Nucleus accumbens (tissue), 56 donors: ENCODE results near the gene EXPH5.

Experiments used
- DNase-seq, 56 donors: peaks; one replicate each; lab custom pipeline; 2025; lab: John Stamatoyannopoulos, UW

The EXPH5 gene

GRCh38 chr11:108474664-108475463 lies 118.7 kb downstream of the EXPH5 start:
- DNase-seq, result no peak

- no peak for DNase-seq
Observed at GRCh38 chr11:108472681-108473080, 120.9 kb downstream of the EXPH5 start.

- no peak for DNase-seq
Observed at GRCh38 chr11:108468478-108468864, 125.1 kb downstream of the EXPH5 start.

GRCh38 chr11:108467091-108467823 lies 126.3 kb downstream of the EXPH5 start, which contains the start of gene C11orf65:
TSS of gene C11orf65 (minus strand) at chr11:108467529. CDS start at chr11:108461559, 5,970 bp downstream.
- peak; percentile 70 to 98 (median 92) for DNase-seq

- DNase-seq, result no peak
Observed at GRCh38 chr11:108466405-108466804, 127.2 kb downstream of the EXPH5 start.
